ENCODE data around the gene LRRC34.

DNA sequence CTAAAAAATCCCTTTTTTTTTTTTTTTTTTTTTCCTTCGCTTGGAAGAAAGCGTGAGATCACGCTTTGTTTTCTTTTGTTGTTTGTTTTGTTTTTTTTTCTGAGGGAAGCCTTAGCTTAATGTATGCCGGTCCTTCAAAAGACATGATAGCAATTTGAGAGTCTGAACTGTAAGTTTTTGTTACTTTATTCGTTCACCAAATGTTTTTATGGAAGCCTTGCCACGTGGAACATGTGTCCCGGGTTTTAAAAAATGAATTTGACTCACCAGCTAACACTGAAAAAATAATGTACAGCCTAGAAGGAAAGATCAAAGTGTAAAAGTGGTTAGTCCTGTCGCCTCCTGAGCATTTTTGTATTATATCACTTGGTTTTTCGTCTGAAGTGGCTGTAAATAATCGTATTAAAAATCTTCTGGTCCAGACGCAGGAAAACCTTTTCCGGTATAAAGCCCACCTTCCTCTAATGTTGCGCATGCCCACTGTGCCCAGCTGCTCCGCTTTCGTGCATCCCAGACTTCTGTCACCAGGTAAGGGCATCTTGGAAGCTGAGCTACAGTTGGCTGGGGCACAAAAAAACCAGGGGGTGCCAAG, 40.3 kb downstream of the LRRC34 start:
- TF ChIP-seq ISL1 (CRISPR knock-in tag; IDR thresholded peaks at IDR 0.05) (no peak), RARB (CRISPR knock-in tag; IDR thresholded peaks at IDR 0.05) (no peak), ARNTL (CRISPR knock-in tag; IDR thresholded peaks at IDR 0.05; ENCODE audit: borderline replicate concordance, low read depth) (no peak), ZNF565 (CRISPR knock-in tag; conservative IDR thresholded peaks at IDR 0.05; ENCODE audit: low read depth) (no peak), PPARA (CRISPR knock-in tag; IDR thresholded peaks at IDR 0.05; ENCODE audit: borderline replicate concordance) (no peak), ZNF8 (CRISPR knock-in tag; IDR thresholded peaks at IDR 0.05) (no peak), ZC3H10 (CRISPR knock-in tag; IDR thresholded peaks at IDR 0.05) (no peak), OSR1 (CRISPR knock-in tag; IDR thresholded peaks at IDR 0.05) (no peak), BACH2 (CRISPR knock-in tag; IDR thresholded peaks at IDR 0.05; ENCODE audit: borderline replicate concordance) (no peak), GLIS3 (CRISPR knock-in tag; IDR thresholded peaks at IDR 0.05) (no peak), TSHZ2 (CRISPR knock-in tag; IDR thresholded peaks at IDR 0.05) (no peak), ZFP30 (CRISPR knock-in tag; IDR thresholded peaks at IDR 0.05) (no peak)
- TF ChIP-seq, protein P1, sequence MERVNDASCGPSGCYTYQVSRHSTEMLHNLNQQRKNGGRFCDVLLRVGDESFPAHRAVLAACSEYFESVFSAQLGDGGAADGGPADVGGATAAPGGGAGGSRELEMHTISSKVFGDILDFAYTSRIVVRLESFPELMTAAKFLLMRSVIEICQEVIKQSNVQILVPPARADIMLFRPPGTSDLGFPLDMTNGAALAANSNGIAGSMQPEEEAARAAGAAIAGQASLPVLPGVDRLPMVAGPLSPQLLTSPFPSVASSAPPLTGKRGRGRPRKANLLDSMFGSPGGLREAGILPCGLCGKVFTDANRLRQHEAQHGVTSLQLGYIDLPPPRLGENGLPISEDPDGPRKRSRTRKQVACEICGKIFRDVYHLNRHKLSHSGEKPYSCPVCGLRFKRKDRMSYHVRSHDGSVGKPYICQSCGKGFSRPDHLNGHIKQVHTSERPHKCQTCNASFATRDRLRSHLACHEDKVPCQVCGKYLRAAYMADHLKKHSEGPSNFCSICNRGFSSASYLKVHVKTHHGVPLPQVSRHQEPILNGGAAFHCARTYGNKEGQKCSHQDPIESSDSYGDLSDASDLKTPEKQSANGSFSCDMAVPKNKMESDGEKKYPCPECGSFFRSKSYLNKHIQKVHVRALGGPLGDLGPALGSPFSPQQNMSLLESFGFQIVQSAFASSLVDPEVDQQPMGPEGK (CRISPR knock-in tag; IDR thresholded peaks at IDR 0.05; ENCODE audit: borderline replicate concordance), result no peak
- TF ChIP-seq, protein P2, sequence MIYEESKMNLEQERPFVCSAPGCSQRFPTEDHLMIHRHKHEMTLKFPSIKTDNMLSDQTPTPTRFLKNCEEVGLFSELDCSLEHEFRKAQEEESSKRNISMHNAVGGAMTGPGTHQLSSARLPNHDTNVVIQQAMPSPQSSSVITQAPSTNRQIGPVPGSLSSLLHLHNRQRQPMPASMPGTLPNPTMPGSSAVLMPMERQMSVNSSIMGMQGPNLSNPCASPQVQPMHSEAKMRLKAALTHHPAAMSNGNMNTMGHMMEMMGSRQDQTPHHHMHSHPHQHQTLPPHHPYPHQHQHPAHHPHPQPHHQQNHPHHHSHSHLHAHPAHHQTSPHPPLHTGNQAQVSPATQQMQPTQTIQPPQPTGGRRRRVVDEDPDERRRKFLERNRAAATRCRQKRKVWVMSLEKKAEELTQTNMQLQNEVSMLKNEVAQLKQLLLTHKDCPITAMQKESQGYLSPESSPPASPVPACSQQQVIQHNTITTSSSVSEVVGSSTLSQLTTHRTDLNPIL (CRISPR knock-in tag; IDR thresholded peaks at IDR 0.05; ENCODE audit: low read depth), result no peak

Data from SK-N-SH treated with all-trans-retinoic acid at 6 μM for 48 hours (cell line).